ENCODE measurements around the gene INVS.

GRCh38 chr9:100315561-100315960, 216.5 kb downstream of the INVS start:
- TF ChIP-seq POLR2A (IDR thresholded peaks at IDR 0.05; ENCODE audit: low read length), result no peak
- TF ChIP-seq GATA1 (IDR thresholded peaks at IDR 0.05; ENCODE audit: low read depth, low read length), result no peak

All from erythroblast (primary cell).